ENCODE data around the gene CCR5. TPM values are rescaled to one million over a fixed set of nuclear protein-coding genes. Genes with fewer than 3 reads are reported as not detected.

The CCR5 gene
- total RNA-seq, 1 donor from 2014 or later = not detected

GRCh38 chr3:46405301-46406019, 34.7 kb downstream of the CCR5 start:
- peaks cover 15% of the 10 kb centered on the region for H3K4me1 Mint-ChIP-seq (ENCODE audit: low read depth)
- no peaks in the 10 kb centered on the region for H3K36me3 Mint-ChIP-seq (ENCODE audit: insufficient read depth)
- H3K27ac Mint-ChIP-seq = no peak overlapping the region
- H3K9me3 Mint-ChIP-seq (ENCODE audit: low read depth) = no peaks in the 10 kb centered on the region
- no peak for TF ChIP-seq CTCF (IDR thresholded peaks at IDR 0.05; ENCODE audit: unreplicated experiment)
- H3K4me3 Mint-ChIP-seq (ENCODE audit: low read depth) = no peak overlapping the region
- peaks cover 11% of the 10 kb centered on the region for H3K27me3 Mint-ChIP-seq
- no peak for DNase-seq (ENCODE audit: low spot score, unreplicated experiment)

GRCh38 chr3:46406443-46406787, 35.7 kb downstream of the CCR5 start:
- peaks cover 15% of the 10 kb centered on the region for H3K4me1 Mint-ChIP-seq (ENCODE audit: low read depth)
- no peak overlapping the region for H3K4me3 Mint-ChIP-seq (ENCODE audit: low read depth)
- no peaks in the 10 kb centered on the region for H3K9me3 Mint-ChIP-seq (ENCODE audit: low read depth)
- H3K36me3 Mint-ChIP-seq (ENCODE audit: insufficient read depth) = no peaks in the 10 kb centered on the region
- no peak overlapping the region for H3K27ac Mint-ChIP-seq
- peaks cover 15% of the 10 kb centered on the region for H3K27me3 Mint-ChIP-seq
- DNase-seq (ENCODE audit: low spot score, unreplicated experiment) = no peak
- no peak for TF ChIP-seq CTCF (IDR thresholded peaks at IDR 0.05; ENCODE audit: unreplicated experiment)

GRCh38 chr3:46406788-46407611, 36.3 kb downstream of the CCR5 start, which contains the start of the genes CCR5AS and CCRL2:
TSS of gene CCR5AS (minus strand) at chr3:46407066.
TSS of gene CCRL2 (plus strand) at chr3:46407259. CDS start at chr3:46408080, 821 bp downstream.
- Mint-ChIP-seq H3K27ac (no peak within 1 kb of the TSS), H3K4me3 (ENCODE audit: low read depth) (no peak within 1 kb of the TSS), H3K36me3 (ENCODE audit: insufficient read depth) (no peaks in the 10 kb centered on the region), H3K9me3 (ENCODE audit: low read depth) (no peaks in the 10 kb centered on the region), H3K27me3 (peaks cover 15% of the 10 kb centered on the region), H3K4me1 (ENCODE audit: low read depth) (peaks cover 15% of the 10 kb centered on the region)
- DNase-seq (ENCODE audit: low spot score, unreplicated experiment) = no peak
- no peak for TF ChIP-seq CTCF (IDR thresholded peaks at IDR 0.05; ENCODE audit: unreplicated experiment)

GRCh38 chr3:46407970-46408369, 37.2 kb downstream of the CCR5 start:
- Mint-ChIP-seq H3K27me3 (peaks cover 15% of the 10 kb centered on the region), H3K27ac (no peak overlapping the region), H3K36me3 (ENCODE audit: insufficient read depth) (no peaks in the 10 kb centered on the region), H3K4me3 (ENCODE audit: low read depth) (no peak overlapping the region), H3K9me3 (ENCODE audit: low read depth) (no peaks in the 10 kb centered on the region), H3K4me1 (ENCODE audit: low read depth) (peaks cover 15% of the 10 kb centered on the region)
- no peak for TF ChIP-seq CTCF (IDR thresholded peaks at IDR 0.05; ENCODE audit: unreplicated experiment)
- DNase-seq (ENCODE audit: low spot score, unreplicated experiment) = no peak

GRCh38 chr3:46408853-46409252, 38.1 kb downstream of the CCR5 start:
- no peak for DNase-seq (ENCODE audit: low spot score, unreplicated experiment)
- Mint-ChIP-seq H3K4me1 (ENCODE audit: low read depth) (peaks cover 15% of the 10 kb centered on the region), H3K27ac (no peak overlapping the region), H3K4me3 (ENCODE audit: low read depth) (no peak overlapping the region), H3K27me3 (peaks cover 12% of the 10 kb centered on the region), H3K36me3 (ENCODE audit: insufficient read depth) (no peaks in the 10 kb centered on the region), H3K9me3 (ENCODE audit: low read depth) (no peaks in the 10 kb centered on the region)
- no peak for TF ChIP-seq CTCF (IDR thresholded peaks at IDR 0.05; ENCODE audit: unreplicated experiment)

All from progenitor cell of endocrine pancreas (in vitro differentiated cells).